ENCODE data around the gene CREB3L2. TPM values are rescaled to one million over a fixed set of nuclear protein-coding genes. Genes with fewer than 3 reads are reported as not detected.

The CREB3L2 gene
- total RNA-seq, 1 experiment from 2014 or later = 60.6 TPM

DNA sequence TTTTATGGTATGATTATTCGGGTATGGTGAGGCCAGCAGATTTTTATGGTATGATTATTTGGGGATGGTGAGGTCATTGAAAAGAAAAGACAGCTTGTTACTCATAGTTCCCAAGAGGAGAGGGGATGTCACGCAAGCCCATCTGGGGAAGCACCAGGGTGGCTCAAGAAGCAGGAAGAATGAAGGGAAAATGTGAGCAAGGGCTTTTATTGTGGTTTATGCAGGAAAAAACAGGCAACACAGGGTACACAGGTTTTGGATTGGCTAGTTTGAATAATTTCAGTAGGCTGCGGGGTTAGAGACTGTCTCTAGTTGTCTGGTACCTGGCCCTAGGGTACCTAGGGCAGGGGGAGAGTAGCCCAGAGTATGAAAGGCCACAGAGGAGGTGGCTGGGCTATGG lies 128.4 kb downstream of the CREB3L2 start (continued):
- TF ChIP-seq, protein P1, sequence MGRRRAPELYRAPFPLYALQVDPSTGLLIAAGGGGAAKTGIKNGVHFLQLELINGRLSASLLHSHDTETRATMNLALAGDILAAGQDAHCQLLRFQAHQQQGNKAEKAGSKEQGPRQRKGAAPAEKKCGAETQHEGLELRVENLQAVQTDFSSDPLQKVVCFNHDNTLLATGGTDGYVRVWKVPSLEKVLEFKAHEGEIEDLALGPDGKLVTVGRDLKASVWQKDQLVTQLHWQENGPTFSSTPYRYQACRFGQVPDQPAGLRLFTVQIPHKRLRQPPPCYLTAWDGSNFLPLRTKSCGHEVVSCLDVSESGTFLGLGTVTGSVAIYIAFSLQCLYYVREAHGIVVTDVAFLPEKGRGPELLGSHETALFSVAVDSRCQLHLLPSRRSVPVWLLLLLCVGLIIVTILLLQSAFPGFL (CRISPR knock-in tag; IDR thresholded peaks at IDR 0.05; ENCODE audit: borderline replicate concordance) = no peak
- TF ChIP-seq CREM (CRISPR knock-in tag; IDR thresholded peaks at IDR 0.05) = no peak
- TF ChIP-seq MYBL2 (CRISPR knock-in tag; IDR thresholded peaks at IDR 0.05) = no peak
- no peak for TF ChIP-seq NR3C1 (CRISPR knock-in tag; conservative IDR thresholded peaks at IDR 0.05; ENCODE audit: low read depth)
- TF ChIP-seq, protein P2, sequence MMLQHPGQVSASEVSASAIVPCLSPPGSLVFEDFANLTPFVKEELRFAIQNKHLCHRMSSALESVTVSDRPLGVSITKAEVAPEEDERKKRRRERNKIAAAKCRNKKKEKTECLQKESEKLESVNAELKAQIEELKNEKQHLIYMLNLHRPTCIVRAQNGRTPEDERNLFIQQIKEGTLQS (CRISPR knock-in tag; conservative IDR thresholded peaks at IDR 0.05) = no peak
- TF ChIP-seq, protein P3, sequence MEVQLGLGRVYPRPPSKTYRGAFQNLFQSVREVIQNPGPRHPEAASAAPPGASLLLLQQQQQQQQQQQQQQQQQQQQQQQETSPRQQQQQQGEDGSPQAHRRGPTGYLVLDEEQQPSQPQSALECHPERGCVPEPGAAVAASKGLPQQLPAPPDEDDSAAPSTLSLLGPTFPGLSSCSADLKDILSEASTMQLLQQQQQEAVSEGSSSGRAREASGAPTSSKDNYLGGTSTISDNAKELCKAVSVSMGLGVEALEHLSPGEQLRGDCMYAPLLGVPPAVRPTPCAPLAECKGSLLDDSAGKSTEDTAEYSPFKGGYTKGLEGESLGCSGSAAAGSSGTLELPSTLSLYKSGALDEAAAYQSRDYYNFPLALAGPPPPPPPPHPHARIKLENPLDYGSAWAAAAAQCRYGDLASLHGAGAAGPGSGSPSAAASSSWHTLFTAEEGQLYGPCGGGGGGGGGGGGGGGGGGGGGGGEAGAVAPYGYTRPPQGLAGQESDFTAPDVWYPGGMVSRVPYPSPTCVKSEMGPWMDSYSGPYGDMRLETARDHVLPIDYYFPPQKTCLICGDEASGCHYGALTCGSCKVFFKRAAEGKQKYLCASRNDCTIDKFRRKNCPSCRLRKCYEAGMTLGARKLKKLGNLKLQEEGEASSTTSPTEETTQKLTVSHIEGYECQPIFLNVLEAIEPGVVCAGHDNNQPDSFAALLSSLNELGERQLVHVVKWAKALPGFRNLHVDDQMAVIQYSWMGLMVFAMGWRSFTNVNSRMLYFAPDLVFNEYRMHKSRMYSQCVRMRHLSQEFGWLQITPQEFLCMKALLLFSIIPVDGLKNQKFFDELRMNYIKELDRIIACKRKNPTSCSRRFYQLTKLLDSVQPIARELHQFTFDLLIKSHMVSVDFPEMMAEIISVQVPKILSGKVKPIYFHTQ (CRISPR knock-in tag; IDR thresholded peaks at IDR 0.05) = no peak
- no peak for TF ChIP-seq NFE2L1 (CRISPR knock-in tag; IDR thresholded peaks at IDR 0.05)
- no peak for TF ChIP-seq ESRRA (CRISPR knock-in tag; IDR thresholded peaks at IDR 0.05; ENCODE audit: borderline replicate concordance)
- TF ChIP-seq, protein P4, sequence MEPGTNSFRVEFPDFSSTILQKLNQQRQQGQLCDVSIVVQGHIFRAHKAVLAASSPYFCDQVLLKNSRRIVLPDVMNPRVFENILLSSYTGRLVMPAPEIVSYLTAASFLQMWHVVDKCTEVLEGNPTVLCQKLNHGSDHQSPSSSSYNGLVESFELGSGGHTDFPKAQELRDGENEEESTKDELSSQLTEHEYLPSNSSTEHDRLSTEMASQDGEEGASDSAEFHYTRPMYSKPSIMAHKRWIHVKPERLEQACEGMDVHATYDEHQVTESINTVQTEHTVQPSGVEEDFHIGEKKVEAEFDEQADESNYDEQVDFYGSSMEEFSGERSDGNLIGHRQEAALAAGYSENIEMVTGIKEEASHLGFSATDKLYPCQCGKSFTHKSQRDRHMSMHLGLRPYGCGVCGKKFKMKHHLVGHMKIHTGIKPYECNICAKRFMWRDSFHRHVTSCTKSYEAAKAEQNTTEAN (CRISPR knock-in tag; IDR thresholded peaks at IDR 0.05) = no peak

DNA sequence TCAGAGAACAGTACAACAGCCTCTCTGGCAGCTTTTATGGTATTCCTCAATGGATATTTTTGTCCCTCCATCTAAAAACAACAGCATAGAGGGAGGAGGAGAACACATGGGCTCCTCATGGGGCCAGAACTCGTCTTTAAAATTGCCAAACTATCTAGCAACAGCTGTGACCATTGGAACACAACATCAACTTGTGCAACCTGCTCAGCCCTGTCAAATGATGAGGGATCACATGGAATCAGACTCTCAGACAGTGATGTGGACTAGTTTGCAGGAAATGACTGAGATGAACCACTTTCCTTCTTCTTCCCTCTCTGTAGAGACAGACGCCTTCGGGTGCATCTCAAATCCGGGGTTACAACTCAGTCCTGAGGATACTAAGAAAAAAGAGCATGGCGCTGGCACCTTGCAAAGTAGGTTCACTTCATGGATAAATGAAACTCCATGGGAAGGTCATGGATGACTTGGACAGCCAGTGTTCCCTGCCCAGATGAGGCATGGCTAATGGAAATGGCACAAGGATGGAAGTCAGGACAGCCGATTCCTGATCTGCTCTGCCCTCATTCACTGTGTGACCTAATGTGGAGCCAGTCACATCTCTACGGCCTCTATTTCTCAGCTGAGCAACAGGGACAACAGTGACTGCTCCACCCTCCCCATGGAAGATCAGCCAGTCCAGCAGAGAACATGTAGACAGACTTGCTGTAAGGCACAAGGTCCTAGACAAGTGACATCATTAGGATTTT lies 130.5 kb downstream of the CREB3L2 start:
- ATAC-seq (no peak), DNase-seq (ENCODE audit: low spot score) (no peak)
- ChIA-PET POLR2A (no interaction called here), CTCF (interaction anchor here (1.4 kb wide), 1 partner anchor 8 kb away, joined by 3 read pairs; no protein-coding TSS in a partner anchor)
- peaks cover 35% of the 10 kb centered on the region for H3K36me3 Mint-ChIP-seq
- no peaks in the 10 kb centered on the region for H3K27me3 Mint-ChIP-seq (ENCODE audit: low read depth)
- peaks cover 10% of the 10 kb centered on the region for H3K9me3 Mint-ChIP-seq
- no peak overlapping the region for H3K4me3 Mint-ChIP-seq
- H3K4me1 Mint-ChIP-seq = peaks cover 22% of the 10 kb centered on the region
- TF ChIP-seq ZNF416 (CRISPR knock-in tag; IDR thresholded peaks at IDR 0.05) (no peak), ZNF671 (CRISPR knock-in tag; IDR thresholded peaks at IDR 0.05) (no peak), NR2C2 (CRISPR knock-in tag; IDR thresholded peaks at IDR 0.05) (no peak), AFF4 (CRISPR knock-in tag; IDR thresholded peaks at IDR 0.05; ENCODE audit: borderline replicate concordance) (no peak), FOXJ3 (CRISPR knock-in tag; IDR thresholded peaks at IDR 0.05; ENCODE audit: borderline replicate concordance) (no peak), ARID4B (CRISPR knock-in tag; IDR thresholded peaks at IDR 0.05; ENCODE audit: borderline replicate concordance) (no peak), ZNF121 (CRISPR knock-in tag; IDR thresholded peaks at IDR 0.05) (no peak), ESRRA (CRISPR knock-in tag; IDR thresholded peaks at IDR 0.05; ENCODE audit: borderline replicate concordance) (no peak), CREB1 (CRISPR knock-in tag; IDR thresholded peaks at IDR 0.05) (no peak)
- TF ChIP-seq, protein P4 (CRISPR knock-in tag; IDR thresholded peaks at IDR 0.05) = no peak
- no peak overlapping the region for H3K27ac Mint-ChIP-seq
